HEK293T (cell line): ENCODE data around the gene NELFA.

Experiments
- BHLHE40 ChIP-seq: fragments of 450-650 bp; IDR thresholded peaks from 2 replicates; pipeline ENCODE4 v1.6.1; 2016; ENCODE audit warnings: mild to moderate bottlenecking, moderate library complexity, borderline replicate concordance
- ELF4 ChIP-seq: fragments of 450-650 bp; IDR thresholded peaks from 2 replicates; pipeline ENCODE4 v1.6.1; 2017; ENCODE audit warnings: antibody characterized with exemption
- FOXA1 ChIP-seq: fragments of 450-650 bp; IDR thresholded peaks from 2 replicates; pipeline ENCODE4 v1.6.1; 2016; ENCODE audit warnings: mild to moderate bottlenecking
- FOXK2 ChIP-seq: fragments of 450-650 bp; IDR thresholded peaks from 2 replicates; pipeline ENCODE4 v1.6.1; 2016; ENCODE audit warnings: mild to moderate bottlenecking
- FOXM1 ChIP-seq: fragments of 450-650 bp; IDR thresholded peaks from 2 replicates; pipeline ENCODE4 v1.6.1; 2017; ENCODE audit warnings: mild to moderate bottlenecking, borderline replicate concordance
- L3MBTL2 ChIP-seq: fragments of 450-650 bp; conservative IDR thresholded peaks from 2 replicates; pipeline ENCODE4 v1.6.1; 2016; ENCODE audit warnings: mild to moderate bottlenecking
- LEF1 ChIP-seq: fragments of 450-650 bp; IDR thresholded peaks from 2 replicates; pipeline ENCODE4 v1.6.1; 2017; ENCODE audit warnings: mild to moderate bottlenecking, borderline replicate concordance
- NFRKB ChIP-seq: fragments of 450-650 bp; IDR thresholded peaks from 2 replicates; pipeline ENCODE4 v1.6.1; 2016; ENCODE audit warnings: mild to moderate bottlenecking, moderate library complexity
- PKNOX1 ChIP-seq: fragments of 450-650 bp; IDR thresholded peaks from 2 replicates; pipeline ENCODE4 v1.6.1; 2016
- SP1 ChIP-seq: fragments of 450-650 bp; IDR thresholded peaks from 2 replicates; pipeline ENCODE4 v1.6.1; 2017
- SUZ12 ChIP-seq: fragments of 450-650 bp; IDR thresholded peaks from 2 replicates; pipeline ENCODE4 v1.6.1; 2016; ENCODE audit warnings: mild to moderate bottlenecking
- TARDBP ChIP-seq: fragments of 450-650 bp; IDR thresholded peaks from 2 replicates; pipeline ENCODE4 v1.6.1; 2016

- no peak for TF ChIP-seq PKNOX1
- no peak for TF ChIP-seq SUZ12
- no peak for TF ChIP-seq TARDBP
- no peak for TF ChIP-seq ELF4
- TF ChIP-seq SP1 = no peak
- no peak for TF ChIP-seq LEF1
- TF ChIP-seq NFRKB = no peak
- TF ChIP-seq FOXK2 = no peak
- no peak for TF ChIP-seq BHLHE40
- TF ChIP-seq L3MBTL2 = no peak
- no peak for TF ChIP-seq FOXA1
- no peak for TF ChIP-seq FOXM1
Observed at GRCh38 chr4:2043396-2044118, 34.8 kb upstream of the NELFA start.
